BE2C (cell line): ENCODE results near the gene MYO5A.

Source experiments
- DNase-seq: peaks from one replicate; pipeline ENCODE4 v3.0.0-alpha.2; 2020
- H3K27me3 ChIP-seq: fragments of 250-450 bp; sonication (Bioruptor Pico); 2 replicates; pipeline ENCODE4 v1.5.1; 2020; ENCODE audit warnings: mild to moderate bottlenecking
- H3K36me3 ChIP-seq: fragments of 250-450 bp; sonication (Bioruptor Pico); 2 replicates; pipeline ENCODE4 v1.5.1; 2020; ENCODE audit warnings: mild to moderate bottlenecking
- H3K4me1 ChIP-seq: fragments of 250-450 bp; sonication (Bioruptor Pico); 2 replicates; pipeline ENCODE4 v1.5.1; 2020
- H3K4me3 ChIP-seq: 2 replicates; pipeline ENCODE4 v1.5.1; 2011; ENCODE audit warnings: low read depth, low read length
- H3K9me3 ChIP-seq: fragments of 250-450 bp; sonication (Bioruptor Pico); 2 replicates; pipeline ENCODE4 v1.5.1; 2020
- TF ChIP-seq, protein P1 (sequence below): IDR thresholded peaks from 2 replicates; pipeline ENCODE4 v1.5.1; 2012; ENCODE audit warnings: mild to moderate bottlenecking, low read depth, low read length

Gene MYO5A

DNA sequence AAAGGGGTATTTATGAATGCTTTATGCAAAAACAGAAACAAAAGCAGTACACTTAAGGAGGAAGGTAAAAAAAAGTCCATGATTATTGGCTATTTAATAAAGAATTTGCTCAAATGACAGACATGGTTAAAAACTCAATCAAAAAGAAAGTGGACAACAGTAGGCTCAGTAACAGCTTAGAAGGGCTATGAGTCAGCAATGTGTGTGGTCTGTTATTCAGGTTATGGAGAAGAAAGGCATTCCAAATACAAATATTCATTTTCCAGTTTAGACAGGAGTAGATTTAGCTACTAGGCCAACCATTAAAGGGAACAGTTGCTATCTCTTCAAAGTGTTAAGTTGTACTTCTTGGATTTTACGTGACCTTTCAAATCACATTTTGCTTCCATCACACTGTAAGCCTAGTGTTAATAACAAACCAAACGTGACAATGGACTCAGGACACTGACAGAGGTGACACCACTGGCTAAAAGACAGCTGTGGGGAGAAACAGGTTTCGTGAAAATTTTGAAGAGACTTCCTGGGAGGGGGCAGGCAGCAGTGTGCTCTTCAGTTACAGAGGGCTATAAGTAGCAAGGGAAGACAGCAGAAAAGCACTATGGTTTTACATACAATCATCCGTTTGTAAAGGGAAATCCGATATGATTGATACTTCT is 191.4 kb downstream of the MYO5A start:
- TF ChIP-seq, protein P1, sequence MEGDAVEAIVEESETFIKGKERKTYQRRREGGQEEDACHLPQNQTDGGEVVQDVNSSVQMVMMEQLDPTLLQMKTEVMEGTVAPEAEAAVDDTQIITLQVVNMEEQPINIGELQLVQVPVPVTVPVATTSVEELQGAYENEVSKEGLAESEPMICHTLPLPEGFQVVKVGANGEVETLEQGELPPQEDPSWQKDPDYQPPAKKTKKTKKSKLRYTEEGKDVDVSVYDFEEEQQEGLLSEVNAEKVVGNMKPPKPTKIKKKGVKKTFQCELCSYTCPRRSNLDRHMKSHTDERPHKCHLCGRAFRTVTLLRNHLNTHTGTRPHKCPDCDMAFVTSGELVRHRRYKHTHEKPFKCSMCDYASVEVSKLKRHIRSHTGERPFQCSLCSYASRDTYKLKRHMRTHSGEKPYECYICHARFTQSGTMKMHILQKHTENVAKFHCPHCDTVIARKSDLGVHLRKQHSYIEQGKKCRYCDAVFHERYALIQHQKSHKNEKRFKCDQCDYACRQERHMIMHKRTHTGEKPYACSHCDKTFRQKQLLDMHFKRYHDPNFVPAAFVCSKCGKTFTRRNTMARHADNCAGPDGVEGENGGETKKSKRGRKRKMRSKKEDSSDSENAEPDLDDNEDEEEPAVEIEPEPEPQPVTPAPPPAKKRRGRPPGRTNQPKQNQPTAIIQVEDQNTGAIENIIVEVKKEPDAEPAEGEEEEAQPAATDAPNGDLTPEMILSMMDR: no peak
- no peak for DNase-seq
- Histone ChIP-seq H3K4me1 (no peaks in the 10 kb centered on the region), H3K9me3 (no peaks in the 10 kb centered on the region), H3K27me3 (no peaks in the 10 kb centered on the region), H3K4me3 (no peak overlapping the region), H3K36me3 (no peaks in the 10 kb centered on the region)

DNA sequence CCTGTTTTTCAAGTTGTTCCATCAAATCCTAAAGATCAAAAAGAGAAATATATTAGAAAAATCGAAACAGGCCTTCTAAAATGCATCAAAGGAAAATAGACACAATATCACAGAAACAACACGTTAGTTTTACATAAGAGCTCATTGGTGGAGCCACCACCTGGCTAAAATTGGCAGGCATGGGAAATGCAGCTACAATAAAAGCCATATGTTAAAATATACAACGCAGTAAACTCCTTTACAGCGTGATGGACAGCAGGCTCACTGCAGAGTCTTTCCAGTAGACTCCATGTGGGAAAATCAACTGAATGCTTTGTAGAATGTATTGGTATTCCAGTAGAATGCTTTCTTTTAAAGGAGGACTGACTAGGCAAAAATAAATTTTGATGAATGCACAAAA is 192.2 kb downstream of the MYO5A start:
- peaks cover 3% of the 10 kb centered on the region for H3K4me1 ChIP-seq
- no peak for DNase-seq

DNA sequence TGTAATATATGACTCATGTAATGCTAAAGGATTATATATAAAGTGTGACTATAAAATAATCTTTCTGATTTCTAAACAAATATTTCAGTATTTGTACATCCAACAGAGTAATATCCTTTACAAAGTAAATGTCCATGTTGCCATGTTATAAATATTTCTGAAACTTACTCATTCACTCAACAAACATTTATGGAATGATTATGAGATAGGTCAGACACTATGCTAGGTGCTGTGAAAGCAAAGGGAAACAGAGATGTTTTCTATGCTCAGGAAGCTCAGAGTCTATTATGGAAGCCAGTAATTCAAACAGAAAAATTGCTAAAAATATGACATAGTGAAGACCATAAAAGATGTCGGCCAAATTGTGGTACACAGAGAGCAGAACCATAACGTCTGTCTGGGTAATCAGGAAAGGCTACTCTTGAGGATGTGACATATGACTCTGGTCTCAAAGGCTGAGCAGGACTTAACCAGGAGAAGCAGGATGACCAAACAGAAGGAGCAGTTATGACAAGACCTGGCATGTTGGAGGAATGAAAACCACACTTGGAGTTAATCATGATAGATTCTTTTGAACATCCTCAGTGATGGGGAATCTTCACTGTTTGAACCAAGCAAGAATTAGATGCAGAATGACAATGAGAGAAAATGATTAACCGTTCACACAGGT is 194.1 kb downstream of the MYO5A start:
- H3K4me1 ChIP-seq: peaks cover 6% of the 10 kb centered on the region
- no peaks in the 10 kb centered on the region for H3K9me3 ChIP-seq
- no peaks in the 10 kb centered on the region for H3K27me3 ChIP-seq
- no peak overlapping the region for H3K4me3 ChIP-seq
- TF ChIP-seq, protein P1: no peak
- no peak for DNase-seq
- no peaks in the 10 kb centered on the region for H3K36me3 ChIP-seq

More for the DNA sequence above, 192.2 kb downstream of the MYO5A start:
- Histone ChIP-seq H3K27me3 (no peaks in the 10 kb centered on the region), H3K36me3 (no peaks in the 10 kb centered on the region), H3K9me3 (no peaks in the 10 kb centered on the region), H3K4me3 (no peak overlapping the region)
- TF ChIP-seq, protein P1: peak; percentile 38

DNA sequence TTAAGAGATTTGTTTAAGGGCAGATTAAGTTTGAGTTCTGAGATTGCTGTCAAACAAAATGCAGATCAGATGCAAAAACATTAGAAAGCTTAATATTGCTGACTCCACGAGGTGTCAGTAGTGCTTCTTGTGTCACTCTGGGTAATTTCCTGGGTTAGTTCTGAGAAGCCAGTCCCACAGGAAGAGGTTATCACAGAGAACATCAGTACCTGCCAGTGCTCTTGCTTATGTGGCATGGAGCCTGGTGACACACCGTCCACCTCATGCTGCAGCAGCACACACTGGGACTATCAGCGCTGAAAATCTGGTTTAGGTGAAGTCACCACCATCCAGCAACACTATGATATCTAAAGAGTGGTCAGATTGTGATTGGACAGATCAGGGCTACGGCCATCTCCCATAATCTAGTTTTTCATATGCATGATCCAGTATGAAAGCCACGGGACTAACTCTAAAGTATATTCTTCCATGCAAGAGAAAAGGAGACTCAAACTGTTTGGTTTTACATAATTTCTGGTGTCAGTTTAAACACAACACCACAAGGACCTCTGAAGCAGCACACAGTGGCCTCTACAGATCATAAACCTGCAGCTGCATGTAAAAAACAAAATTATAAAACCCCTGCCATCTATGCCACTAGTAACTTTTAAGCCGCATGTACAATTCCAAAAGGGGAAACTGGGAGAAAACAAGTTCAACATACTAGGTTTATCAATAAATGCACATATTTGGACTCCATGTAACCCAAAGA is 197.0 kb downstream of the MYO5A start:
- Histone ChIP-seq H3K4me1 (peaks cover 6% of the 10 kb centered on the region), H3K4me3 (no peak overlapping the region), H3K9me3 (no peaks in the 10 kb centered on the region), H3K27me3 (no peaks in the 10 kb centered on the region), H3K36me3 (no peaks in the 10 kb centered on the region)
- DNase-seq: peak; percentile 48
- TF ChIP-seq, protein P1: peak; percentile 64

DNA sequence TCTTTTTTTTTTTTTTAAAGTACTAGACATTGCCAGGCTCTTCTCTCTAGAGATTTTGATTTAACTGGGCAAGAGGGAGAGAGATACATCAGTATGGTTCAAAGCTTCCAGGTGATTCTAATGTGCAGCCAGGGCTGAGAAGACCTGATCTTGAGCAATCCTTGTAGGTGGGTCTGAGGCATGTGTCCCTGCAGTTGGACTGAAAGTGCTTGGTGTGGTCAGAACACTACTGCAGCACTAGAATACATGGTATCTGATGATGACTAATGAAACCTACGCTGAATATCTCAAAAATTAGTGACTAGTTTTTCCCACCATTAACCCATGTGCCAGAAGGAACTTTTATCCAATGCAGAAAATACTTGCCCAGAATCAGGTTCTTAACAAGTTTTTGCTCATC is 198.7 kb downstream of the MYO5A start:
- H3K27me3 ChIP-seq: no peaks in the 10 kb centered on the region
- no peaks in the 10 kb centered on the region for H3K36me3 ChIP-seq
- H3K9me3 ChIP-seq: no peaks in the 10 kb centered on the region
- DNase-seq: no peak
- no peak overlapping the region for H3K4me3 ChIP-seq
- peaks cover 6% of the 10 kb centered on the region for H3K4me1 ChIP-seq
- TF ChIP-seq, protein P1: no peak
